HepG2 (cell line): ENCODE data around the gene HAS3. TPM values are rescaled to one million over a fixed set of nuclear protein-coding genes. Genes with fewer than 3 reads are reported as not detected.

ENCODE experiments used
- NR2F6 ChIP-seq, 2 experiments: IDR thresholded peaks; 2 replicates each; pipeline ENCODE4 v1.6.1; 2016; ENCODE audit warnings: antibody characterized with exemption in 1 of 2, mild to moderate bottlenecking in 1 of 2
- polyA plus RNA-seq, 8 experiments: library from polyadenylated mRNA; depleted of rRNA in 3 of 8; stranded (reverse) in 7 of 8; unstranded in 1 of 8; fragments of >200 nt; fragmentation: Illumina TruSeq in 4 of 8; extraction: Trizol in 4 of 8; gene quantifications; 2 replicates each; pipeline versions ENCODE4 v1.2.1 to v1.2.3, GENCODE V29; 2011 to 2016; ENCODE audit warnings: low read depth in 4 of 8, missing spikeins in 1 of 8, mixed read lengths in 1 of 8; ENCODE audit not compliant: insufficient read depth in 1 of 8
- total RNA-seq, 5 experiments: library from RNA; depleted of rRNA; stranded (reverse); fragments of >200 nt; fragmentation: Illumina TruSeq; extraction: Trizol; gene quantifications; 2 replicates each; pipeline ENCODE4 v1.2.3, GENCODE V29; 2016; ENCODE audit warnings: low read depth in 1 of 5
- TF ChIP-seq, protein P1 (sequence below): sonication (generic); formaldehyde crosslinking; IDR thresholded peaks from one replicate; pipeline ENCODE4 v1.5.1; 2020; ENCODE audit warnings: mild to moderate bottlenecking, missing genetic modification reagents; ENCODE audit errors: not compliant biosample characterization
- TF ChIP-seq, protein P2 (sequence below): sonication (generic); formaldehyde crosslinking; IDR thresholded peaks from 2 replicates; pipeline ENCODE4 v1.4.0; 2020; ENCODE audit warnings: mild to moderate bottlenecking, missing genetic modification reagents, borderline replicate concordance

Gene HAS3
- total and polyA plus RNA-seq, 2 of the 13 experiments (the other 11 are each of a cell fraction or from before 2014, with no cell fraction given) = 0.04 to 0.30 TPM

DNA sequence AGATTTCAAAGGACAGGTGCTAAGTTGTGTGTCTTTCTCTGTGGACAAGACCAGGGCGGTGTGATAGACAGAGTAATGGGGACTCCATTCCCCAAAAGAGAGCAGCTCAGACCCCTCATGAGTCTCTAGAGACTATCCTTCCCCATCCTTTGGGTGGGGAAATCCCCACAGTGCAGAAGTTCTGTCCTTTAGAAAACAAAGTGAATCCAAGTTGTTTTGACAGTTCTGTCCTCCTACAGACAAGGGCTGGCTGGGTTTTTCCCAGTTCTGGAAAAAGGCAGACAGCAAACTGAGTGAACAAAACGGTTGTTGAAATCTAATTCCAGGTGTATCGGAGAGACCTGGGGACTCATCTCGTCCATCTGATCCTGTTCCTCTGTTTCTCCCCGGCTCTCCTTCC is 11.0 kb upstream of the HAS3 start (continued):
- TF ChIP-seq, protein P1, sequence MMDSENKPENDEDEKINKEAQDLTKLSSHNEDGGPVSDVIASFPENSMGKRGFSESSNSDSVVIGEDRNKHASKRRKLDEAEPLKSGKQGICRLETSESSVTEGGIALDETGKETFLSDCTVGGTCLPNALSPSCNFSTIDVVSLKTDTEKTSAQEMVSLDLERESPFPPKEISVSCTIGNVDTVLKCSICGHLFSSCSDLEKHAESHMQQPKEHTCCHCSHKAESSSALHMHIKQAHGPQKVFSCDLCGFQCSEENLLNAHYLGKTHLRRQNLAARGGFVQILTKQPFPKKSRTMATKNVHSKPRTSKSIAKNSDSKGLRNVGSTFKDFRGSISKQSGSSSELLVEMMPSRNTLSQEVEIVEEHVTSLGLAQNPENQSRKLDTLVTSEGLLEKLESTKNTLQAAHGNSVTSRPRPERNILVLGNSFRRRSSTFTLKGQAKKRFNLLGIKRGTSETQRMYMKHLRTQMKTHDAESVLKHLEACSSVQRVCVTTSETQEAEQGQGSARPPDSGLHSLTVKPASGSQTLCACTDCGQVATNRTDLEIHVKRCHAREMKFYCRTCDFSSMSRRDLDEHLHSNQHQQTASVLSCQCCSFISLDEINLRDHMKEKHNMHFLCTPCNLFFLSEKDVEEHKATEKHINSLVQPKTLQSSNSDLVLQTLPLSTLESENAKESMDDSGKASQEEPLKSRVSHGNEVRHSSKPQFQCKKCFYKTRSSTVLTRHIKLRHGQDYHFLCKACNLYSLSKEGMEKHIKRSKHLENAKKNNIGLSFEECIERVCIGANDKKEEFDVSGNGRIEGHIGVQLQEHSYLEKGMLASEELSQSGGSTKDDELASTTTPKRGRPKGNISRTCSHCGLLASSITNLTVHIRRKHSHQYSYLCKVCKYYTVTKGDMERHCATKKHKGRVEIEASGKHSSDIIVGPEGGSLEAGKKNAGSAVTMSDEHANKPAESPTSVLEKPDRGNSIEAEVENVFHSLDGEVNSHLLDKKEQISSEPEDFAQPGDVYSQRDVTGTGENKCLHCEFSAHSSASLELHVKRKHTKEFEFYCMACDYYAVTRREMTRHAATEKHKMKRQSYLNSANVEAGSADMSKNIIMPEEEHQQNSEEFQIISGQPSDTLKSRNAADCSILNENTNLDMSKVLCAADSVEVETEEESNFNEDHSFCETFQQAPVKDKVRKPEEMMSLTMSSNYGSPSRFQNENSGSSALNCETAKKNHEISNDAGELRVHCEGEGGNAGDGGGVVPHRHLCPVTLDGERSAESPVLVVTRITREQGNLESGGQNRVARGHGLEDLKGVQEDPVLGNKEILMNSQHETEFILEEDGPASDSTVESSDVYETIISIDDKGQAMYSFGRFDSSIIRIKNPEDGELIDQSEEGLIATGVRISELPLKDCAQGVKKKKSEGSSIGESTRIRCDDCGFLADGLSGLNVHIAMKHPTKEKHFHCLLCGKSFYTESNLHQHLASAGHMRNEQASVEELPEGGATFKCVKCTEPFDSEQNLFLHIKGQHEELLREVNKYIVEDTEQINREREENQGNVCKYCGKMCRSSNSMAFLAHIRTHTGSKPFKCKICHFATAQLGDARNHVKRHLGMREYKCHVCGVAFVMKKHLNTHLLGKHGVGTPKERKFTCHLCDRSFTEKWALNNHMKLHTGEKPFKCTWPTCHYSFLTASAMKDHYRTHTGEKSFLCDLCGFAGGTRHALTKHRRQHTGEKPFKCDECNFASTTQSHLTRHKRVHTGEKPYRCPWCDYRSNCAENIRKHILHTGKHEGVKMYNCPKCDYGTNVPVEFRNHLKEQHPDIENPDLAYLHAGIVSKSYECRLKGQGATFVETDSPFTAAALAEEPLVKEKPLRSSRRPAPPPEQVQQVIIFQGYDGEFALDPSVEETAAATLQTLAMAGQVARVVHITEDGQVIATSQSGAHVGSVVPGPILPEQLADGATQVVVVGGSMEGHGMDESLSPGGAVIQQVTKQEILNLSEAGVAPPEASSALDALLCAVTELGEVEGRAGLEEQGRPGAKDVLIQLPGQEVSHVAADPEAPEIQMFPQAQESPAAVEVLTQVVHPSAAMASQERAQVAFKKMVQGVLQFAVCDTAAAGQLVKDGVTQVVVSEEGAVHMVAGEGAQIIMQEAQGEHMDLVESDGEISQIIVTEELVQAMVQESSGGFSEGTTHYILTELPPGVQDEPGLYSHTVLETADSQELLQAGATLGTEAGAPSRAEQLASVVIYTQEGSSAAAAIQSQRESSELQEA (CRISPR knock-in tag) = no peak
- TF ChIP-seq, protein P2, sequence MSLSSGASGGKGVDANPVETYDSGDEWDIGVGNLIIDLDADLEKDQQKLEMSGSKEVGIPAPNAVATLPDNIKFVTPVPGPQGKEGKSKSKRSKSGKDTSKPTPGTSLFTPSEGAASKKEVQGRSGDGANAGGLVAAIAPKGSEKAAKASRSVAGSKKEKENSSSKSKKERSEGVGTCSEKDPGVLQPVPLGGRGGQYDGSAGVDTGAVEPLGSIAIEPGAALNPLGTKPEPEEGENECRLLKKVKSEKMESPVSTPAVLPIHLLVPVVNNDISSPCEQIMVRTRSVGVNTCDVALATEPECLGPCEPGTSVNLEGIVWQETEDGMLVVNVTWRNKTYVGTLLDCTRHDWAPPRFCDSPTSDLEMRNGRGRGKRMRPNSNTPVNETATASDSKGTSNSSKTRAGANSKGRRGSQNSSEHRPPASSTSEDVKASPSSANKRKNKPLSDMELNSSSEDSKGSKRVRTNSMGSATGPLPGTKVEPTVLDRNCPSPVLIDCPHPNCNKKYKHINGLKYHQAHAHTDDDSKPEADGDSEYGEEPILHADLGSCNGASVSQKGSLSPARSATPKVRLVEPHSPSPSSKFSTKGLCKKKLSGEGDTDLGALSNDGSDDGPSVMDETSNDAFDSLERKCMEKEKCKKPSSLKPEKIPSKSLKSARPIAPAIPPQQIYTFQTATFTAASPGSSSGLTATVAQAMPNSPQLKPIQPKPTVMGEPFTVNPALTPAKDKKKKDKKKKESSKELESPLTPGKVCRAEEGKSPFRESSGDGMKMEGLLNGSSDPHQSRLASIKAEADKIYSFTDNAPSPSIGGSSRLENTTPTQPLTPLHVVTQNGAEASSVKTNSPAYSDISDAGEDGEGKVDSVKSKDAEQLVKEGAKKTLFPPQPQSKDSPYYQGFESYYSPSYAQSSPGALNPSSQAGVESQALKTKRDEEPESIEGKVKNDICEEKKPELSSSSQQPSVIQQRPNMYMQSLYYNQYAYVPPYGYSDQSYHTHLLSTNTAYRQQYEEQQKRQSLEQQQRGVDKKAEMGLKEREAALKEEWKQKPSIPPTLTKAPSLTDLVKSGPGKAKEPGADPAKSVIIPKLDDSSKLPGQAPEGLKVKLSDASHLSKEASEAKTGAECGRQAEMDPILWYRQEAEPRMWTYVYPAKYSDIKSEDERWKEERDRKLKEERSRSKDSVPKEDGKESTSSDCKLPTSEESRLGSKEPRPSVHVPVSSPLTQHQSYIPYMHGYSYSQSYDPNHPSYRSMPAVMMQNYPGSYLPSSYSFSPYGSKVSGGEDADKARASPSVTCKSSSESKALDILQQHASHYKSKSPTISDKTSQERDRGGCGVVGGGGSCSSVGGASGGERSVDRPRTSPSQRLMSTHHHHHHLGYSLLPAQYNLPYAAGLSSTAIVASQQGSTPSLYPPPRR (CRISPR knock-in tag) = no peak
- no peak for TF ChIP-seq NR2F6 (IDR thresholded peaks at IDR 0.05)
- TF ChIP-seq NR2F6 (CRISPR knock-in tag; IDR thresholded peaks at IDR 0.05) = no peak
